Small intestine (tissue), 4 donors: ENCODE results near the gene CIART. TPM values are rescaled to one million over a fixed set of nuclear protein-coding genes. Genes with fewer than 3 reads are reported as not detected.

Source experiments
- polyA plus RNA-seq, 4 donors: library from polyadenylated mRNA; stranded (reverse) in 3 of 4; unstranded in 1 of 4; fragments of 200-250 nt in 3 of 4; fragments of 120-200 nt in 1 of 4; gene quantifications; one replicate each; pipeline versions ENCODE4 v1.2.1 to v1.2.3, GENCODE V29; 2013
- donor health status: healthy with polysubstance abuse.
- donor health status: Bipolar disorder and iron deficiency.
- donor health status: healthy.

CIART gene
- polyA plus RNA-seq, 4 donors, result 2.5 to 14.6 (median 5.5) TPM

Other genes starting within 250 kb of the CIART start
- 10 to 100 TPM; 19.2 to 32.1 (median 22.7) TPM for gene VPS45, start 214.8 kb upstream of the CIART start, polyA plus RNA-seq
- 10 to 100 TPM in 3 of 4 donors, 1 to 10 TPM in 1; 8.1 to 38.4 (median 22.0) TPM for gene PLEKHO1, start 132.6 kb upstream of the CIART start, polyA plus RNA-seq
- gene ANP32E, start 46.4 kb upstream of the CIART start, polyA plus RNA-seq, result 10 to 100 TPM; 13.2 to 46.7 (median 30.6) TPM
- under 1 TPM in 2 of 4 donors, not detected in 2; 0.16 to 0.34 TPM for gene CA14, start 24.8 kb upstream of the CIART start, polyA plus RNA-seq
- 100 to 1,000 TPM in 2 of 4 donors, 10 to 100 TPM in 2; 89.2 to 206 (median 144) TPM for gene APH1A, start 13.5 kb upstream of the CIART start, polyA plus RNA-seq
- gene C1orf54, start 9.8 kb upstream of the CIART start, polyA plus RNA-seq, result 10 to 100 TPM in 2 of 4 donors, 1 to 10 TPM in 2; 3.8 to 21.4 (median 9.2) TPM
- 100 to 1,000 TPM in 1 of 4 donors, 10 to 100 TPM in 3; 49.4 to 107 (median 79.4) TPM for gene MRPS21, start 11.3 kb downstream of the CIART start, polyA plus RNA-seq
- 10 to 100 TPM; 21.7 to 89.5 (median 25.4) TPM for gene PRPF3, start 39.0 kb downstream of the CIART start, polyA plus RNA-seq
- 10 to 100 TPM in 2 of 4 donors, 1 to 10 TPM in 2; 4.1 to 37.5 (median 8.5) TPM for gene RPRD2, start 81.6 kb downstream of the CIART start, polyA plus RNA-seq
- 10 to 100 TPM in 2 of 4 donors, 1 to 10 TPM in 2; 6.5 to 22.7 (median 11.2) TPM for gene TARS2, start 204.9 kb downstream of the CIART start, polyA plus RNA-seq
- 1 to 10 TPM in 3 of 4 donors, under 1 TPM in 1; 0.89 to 8.3 (median 3.1) TPM for gene ECM1, start 225.6 kb downstream of the CIART start, polyA plus RNA-seq
- gene FALEC, start 233.2 kb downstream of the CIART start, polyA plus RNA-seq, result under 1 TPM in 1 of 4 donors, not detected in 3; 0.24 TPM